K562 (cell line): ENCODE results near the gene PRSS57. TPM values are rescaled to one million over a fixed set of nuclear protein-coding genes. Genes with fewer than 3 reads are reported as not detected.

ENCODE experiments used
- ATAC-seq: fragments of 200-7000 bp; cut with Tn5 transposase; 3 replicates; pipeline ENCODE4 v1.9.1; 2020; ENCODE audit warnings: moderate library complexity
- BruUV-seq: library from RNA; stranded (reverse); fragments of 400-500 nt; replicated peaks from 2 replicates; lab custom pipeline; 2021; lab: Mats Ljungman, UMichigan
- CTCF ChIA-PET: fragments of 300-600 bp; formaldehyde crosslinking; extraction: SDS; loops from one replicate; lab custom pipeline; 2021; ENCODE audit warnings: low intra/inter-chr PET ratio; lab: Yijun Ruan, JAX
- POLR2A ChIA-PET: fragments of 300-600, 350-650 bp; sonication (Branson Sonifier 250); formaldehyde crosslinking; extraction: SDS; loops from one replicate; lab custom pipeline; 2021; ENCODE audit warnings: antibody characterized with exemption, inconsistent platforms; lab: Yijun Ruan, JAX
- DNase-seq, 4 experiments: peaks; one replicate each; pipeline versions ENCODE4 v3.0.0 to v3.0.0-alpha.2; 2011 to 2018; ENCODE audit warnings: low spot score in 3 of 4, mixed read lengths in 3 of 4; ENCODE audit errors: extremely low read depth in 1 of 4
- FAIRE-seq: peaks from 2 replicates; lab custom pipeline; 2011; peaks lifted over from hg19 to GRCh38; lab: Jason Lieb, UNC
- H2AFZ ChIP-seq: 2 replicates; pipeline ENCODE4 v1.6.0; 2011; ENCODE audit warnings: low read depth, low read length, control low read depth, inconsistent platforms
- H3K27ac ChIP-seq: fragments of 200-600 bp; 3 replicates; pipeline ENCODE4 v1.8.0; 2011; ENCODE audit warnings: low read depth, mild to moderate bottlenecking, control low read depth, inconsistent platforms, low read length, moderate library complexity, mixed read lengths; ENCODE audit errors: extremely low read depth
- H3K27me3 ChIP-seq, 2 experiments: fragments of 300-600 bp in 1 of 2; 2 replicates in 1 of 2; 3 replicates in 1 of 2; pipeline versions ENCODE4 v1.6.0 to v1.8.0; 2011; ENCODE audit warnings: inconsistent platforms in 2 of 2, low read length in 2 of 2, mild to moderate bottlenecking in 1 of 2, mixed read lengths in 1 of 2, moderate library complexity in 1 of 2; ENCODE audit not compliant: control insufficient read depth in 2 of 2, insufficient read depth in 2 of 2
- H3K36me3 ChIP-seq: fragments of 300-600 bp; 3 replicates; pipeline ENCODE4 v1.8.0; 2011; ENCODE audit warnings: mild to moderate bottlenecking, low read length, inconsistent platforms; ENCODE audit not compliant: control insufficient read depth, insufficient read depth
- H3K4me1 ChIP-seq, 2 experiments: fragments of 200-600 bp in 1 of 2; replicated peaks in 1 of 2; 2 replicates in 1 of 2; 3 replicates in 1 of 2; pipeline versions ENCODE4 v1.5.1 to v1.8.0; 2011; ENCODE audit warnings: inconsistent platforms in 2 of 2, low read length in 2 of 2, mild to moderate bottlenecking in 1 of 2, mixed read lengths in 1 of 2, moderate library complexity in 1 of 2; ENCODE audit not compliant: control insufficient read depth in 2 of 2, insufficient read depth in 2 of 2
- H3K4me2 ChIP-seq: 2 replicates; pipeline ENCODE4 v1.6.1; 2011; ENCODE audit warnings: low read length, control low read depth, inconsistent platforms, mixed read lengths; ENCODE audit not compliant: insufficient read depth
- H3K4me3 ChIP-seq: fragments of 200-600 bp; sonication (generic), shearing (Covaris generic); 2 replicates; pipeline ENCODE4 v1.5.1; 2016; ENCODE audit warnings: control low read depth, inconsistent platforms
- H3K79me2 ChIP-seq: fragments of 200-600 bp; 3 replicates; pipeline ENCODE4 v1.8.0; 2011; ENCODE audit warnings: low read length, inconsistent platforms; ENCODE audit not compliant: control insufficient read depth, insufficient read depth
- H3K9ac ChIP-seq, 2 experiments: 2 replicates each; pipeline versions ENCODE4 v1.6.0 to v1.6.1; 2011; ENCODE audit warnings: low read depth in 2 of 2, low read length in 2 of 2, control low read depth in 1 of 2, inconsistent platforms in 1 of 2, mild to moderate bottlenecking in 1 of 2, mixed read lengths in 1 of 2; ENCODE audit not compliant: insufficient read depth in 1 of 2
- H3K9me1 ChIP-seq: one replicate; pipeline ENCODE4 v1.6.0; 2011; ENCODE audit warnings: inconsistent platforms, mild to moderate bottlenecking, low read length, moderate library complexity; ENCODE audit not compliant: control insufficient read depth, insufficient read depth
- H3K9me3 ChIP-seq: replicated peaks from 2 replicates; pipeline ENCODE4 v1.5.1; 2011; ENCODE audit warnings: low read depth, low read length, inconsistent platforms; ENCODE audit not compliant: control insufficient read depth, insufficient read depth
- H4K20me1 ChIP-seq: replicated peaks from 2 replicates; pipeline ENCODE4 v1.6.1; 2011; ENCODE audit warnings: low read length, inconsistent platforms, mixed read lengths; ENCODE audit not compliant: control insufficient read depth, insufficient read depth
- BCOR ChIP-seq: fragments of 450-650 bp; IDR thresholded peaks from 2 replicates; pipeline ENCODE4 v1.6.1; 2016
- CBFB ChIP-seq: sonication (generic); formaldehyde crosslinking; IDR thresholded peaks from 2 replicates; pipeline ENCODE4 v1.4.0; 2020; ENCODE audit warnings: mild to moderate bottlenecking, missing genetic modification reagents
- CBX1 ChIP-seq: sonication (generic); IDR thresholded peaks from 2 replicates; pipeline ENCODE4 v1.6.1; 2016; ENCODE audit warnings: antibody characterized with exemption, low read depth, mild to moderate bottlenecking
- CREB3 ChIP-seq: fragments of 450-650 bp; conservative IDR thresholded peaks from 2 replicates; pipeline ENCODE4 v1.6.1; 2016; ENCODE audit warnings: missing genetic modification characterization, low read depth, mild to moderate bottlenecking, missing compliant biosample characterization, moderate library complexity
- CSDE1 ChIP-seq, 2 experiments: fragments of 450-650 bp; IDR thresholded peaks; 2 replicates each; pipeline ENCODE4 v1.6.1; 2016; ENCODE audit warnings: mild to moderate bottlenecking in 1 of 2
- E2F4 ChIP-seq: sonication (generic); formaldehyde crosslinking; IDR thresholded peaks from 2 replicates; pipeline ENCODE4 v1.8.0; 2022; ENCODE audit warnings: mild to moderate bottlenecking, low read depth, missing genetic modification reagents
- FOXA3 ChIP-seq, 2 experiments: fragments of 450-650 bp in 1 of 2; sonication (generic) in 1 of 2; formaldehyde crosslinking; IDR thresholded peaks in 1 of 2; conservative IDR thresholded peaks in 1 of 2; 2 replicates each; pipeline versions ENCODE4 v1.4.0 to v1.8.0; 2020 to 2022; ENCODE audit warnings: mild to moderate bottlenecking in 2 of 2, missing genetic modification reagents in 1 of 2
- HMG20B ChIP-seq: fragments of 250-450 bp; sonication (Bioruptor Pico); IDR thresholded peaks from 2 replicates; pipeline ENCODE4 v1.5.0; 2021; ENCODE audit warnings: mild to moderate bottlenecking
- KDM1A ChIP-seq, 2 experiments: fragments of 450-650 bp; IDR thresholded peaks; 2 replicates each; pipeline ENCODE4 v1.6.1; 2016; ENCODE audit warnings: mild to moderate bottlenecking in 2 of 2
- KLF10 ChIP-seq: fragments of 250-450 bp; sonication (Bioruptor Pico); IDR thresholded peaks from 2 replicates; pipeline ENCODE4 v1.6.1; 2021; ENCODE audit warnings: matching md5 sums
- MBD2 ChIP-seq: sonication (generic); IDR thresholded peaks from 2 replicates; pipeline ENCODE4 v1.6.1; 2016; ENCODE audit warnings: low read depth, borderline replicate concordance
- MIER1 ChIP-seq: fragments of 450-650 bp; IDR thresholded peaks from 2 replicates; pipeline ENCODE4 v1.6.1; 2016; ENCODE audit warnings: antibody characterized with exemption, mild to moderate bottlenecking, low read depth
- MTA3 ChIP-seq: fragments of 450-650 bp; formaldehyde crosslinking; IDR thresholded peaks from 2 replicates; pipeline ENCODE4 v1.6.1; 2017; ENCODE audit warnings: mild to moderate bottlenecking, borderline replicate concordance
- NBN ChIP-seq: fragments of 450-650 bp; IDR thresholded peaks from 2 replicates; pipeline ENCODE4 v1.6.1; 2016; ENCODE audit warnings: low read depth, mild to moderate bottlenecking
- POLR3A ChIP-seq: IDR thresholded peaks from 2 replicates; pipeline ENCODE4 v1.6.1; 2011; ENCODE audit warnings: borderline replicate concordance, mild to moderate bottlenecking, moderate library complexity; ENCODE audit not compliant: insufficient read length, insufficient read depth; ENCODE audit errors: extremely low read depth
- RBBP5 ChIP-seq: fragments of 200-600 bp; sonication (generic); IDR thresholded peaks from 2 replicates; pipeline ENCODE4 v1.6.1; 2012; ENCODE audit warnings: borderline replicate concordance, mild to moderate bottlenecking, low read length, control low read depth, inconsistent platforms; ENCODE audit not compliant: insufficient read depth, poor library complexity, severe bottlenecking
- SP1 ChIP-seq: sonication (generic); formaldehyde crosslinking; IDR thresholded peaks from 2 replicates; pipeline ENCODE4 v1.8.1; 2022; ENCODE audit warnings: mild to moderate bottlenecking, missing genetic modification reagents
- SRSF7 ChIP-seq: fragments of 200-400 bp; formaldehyde crosslinking; optimal IDR thresholded peaks from 2 replicates; pipeline ENCODE3; 2017; ENCODE audit warnings: mild to moderate bottlenecking, low read depth, low read length
- TARDBP ChIP-seq: fragments of 450-650 bp; IDR thresholded peaks from 2 replicates; pipeline ENCODE4 v1.6.1; 2016
- TEAD1 ChIP-seq, 2 experiments: fragments of 450-650 bp in 1 of 2; sonication (generic) in 1 of 2; formaldehyde crosslinking; IDR thresholded peaks; 2 replicates each; pipeline versions ENCODE4 v1.4.0 to v1.8.0; 2020 to 2022; ENCODE audit warnings: mild to moderate bottlenecking in 2 of 2, missing genetic modification reagents in 1 of 2
- WHSC1 ChIP-seq: IDR thresholded peaks from one replicate; pipeline ENCODE4 v1.6.1; 2012; ENCODE audit warnings: low read length, control low read depth, inconsistent platforms
- ZFP30 ChIP-seq: fragments of 250-450 bp; sonication (Bioruptor Pico); IDR thresholded peaks from 2 replicates; pipeline ENCODE4 v1.8.0; 2022; ENCODE audit warnings: moderate library complexity, mild to moderate bottlenecking, inconsistent platforms, borderline replicate concordance
- ZNF121 ChIP-seq: sonication (generic); formaldehyde crosslinking; conservative IDR thresholded peaks from 2 replicates; pipeline ENCODE4 v1.8.0; 2022; ENCODE audit warnings: missing genetic modification reagents
- ZNF140 ChIP-seq: fragments of 250-450 bp; sonication (Bioruptor Pico); IDR thresholded peaks from 2 replicates; pipeline ENCODE4 v1.8.0; 2021; ENCODE audit warnings: moderate library complexity, mild to moderate bottlenecking, inconsistent platforms
- ZNF324 ChIP-seq: fragments of 250-450 bp; sonication (Bioruptor Pico); IDR thresholded peaks from 2 replicates; pipeline ENCODE4 v1.4.0; 2020; ENCODE audit warnings: mild to moderate bottlenecking
- WGBS: fragments of 100-300 bp; shearing (Covaris generic); methylation state at CpG from one replicate; pipeline ENCODE4 v1.1.6; 2016; ENCODE audit warnings: low coverage, mixed read lengths; ENCODE audit not compliant: insufficient coverage; ENCODE audit errors: missing lambda C conversion rate; 5-methylcytosine and 5-hydroxymethylcytosine counted together
- in situ Hi-C: fragments of 300-500 bp; cut with MboI; formaldehyde crosslinking; loops from 4 replicates; pipeline ENCODE4 v1.15.0; 2018; ENCODE audit warnings: inconsistent platforms, mixed read lengths
- intact Hi-C: fragments of 100-400 bp; cut with micrococcal nuclease; formaldehyde crosslinking; loops from 2 replicates; pipeline ENCODE4 v1.14.2; 2022
- polyA plus RNA-seq, 8 experiments: library from polyadenylated mRNA; depleted of rRNA in 4 of 8; stranded (reverse) in 5 of 8; unstranded in 3 of 8; fragments of >200 nt; fragmentation: Nextera tagmentation in 2 of 8; fragmentation: Illumina TruSeq in 1 of 8; extraction: Ambion mirVana in 2 of 8; extraction: Trizol in 1 of 8; gene quantifications; 2 replicates each; pipeline versions ENCODE4 v1.2.1 to v1.2.3, GENCODE V29; 2011 to 2014; ENCODE audit warnings: inconsistent platforms in 1 of 8, missing spikeins in 1 of 8
- total RNA-seq, 7 experiments: library from RNA; depleted of rRNA in 6 of 7; stranded (reverse); fragments of >200 nt in 6 of 7; fragmentation: Illumina TruSeq in 2 of 7; extraction: Trizol in 2 of 7; gene quantifications; 2 replicates each; pipeline versions ENCODE4 v1.2.1 to v1.2.3, GENCODE V29; 2011 to 2021; ENCODE audit warnings: low replicate concordance in 1 of 7

PRSS57 gene
- total and polyA plus RNA-seq, 9 of the 15 experiments (the other 6 are each of a cell fraction or from before 2014, with no cell fraction given): 0.06 to 2.5 (median 1.3) TPM; not detected in 3

DNA sequence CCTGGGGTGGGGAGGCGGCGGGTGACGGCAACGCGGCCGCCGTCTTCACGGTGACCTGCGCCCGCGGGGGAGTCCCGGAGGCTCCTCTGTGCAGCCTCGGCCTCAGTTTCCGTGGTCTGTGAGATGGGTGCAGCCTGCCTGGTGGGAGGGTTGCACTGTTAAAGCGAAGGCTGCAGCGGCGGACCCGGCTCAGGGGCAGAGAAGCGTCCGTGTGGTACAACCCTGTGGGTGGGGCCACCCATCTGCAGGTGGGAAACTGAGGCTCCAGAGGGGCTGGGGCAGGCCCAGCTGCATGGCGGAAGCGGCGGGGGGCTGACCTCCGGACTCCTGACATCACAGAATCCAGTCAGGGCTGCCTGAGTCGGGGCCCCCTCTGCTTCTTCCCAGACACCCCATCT is 55.1 kb downstream of the PRSS57 start:
- Histone ChIP-seq H2AFZ (peak overlapping the region; percentile 66; the same call in 1 of the 2 replicates), H3K4me2 (peak overlapping the region; percentile 54; the same call in 1 of the 2 replicates), H3K27ac (0 out of 3 replicates have a peak overlapping the region, but pooled peaks have one; percentile 21), H3K79me2 (no peaks in the 10 kb centered on the region), H3K4me1 (peaks cover 4 to 53% of the 10 kb centered on the region in 2 experiments; a peak in 4 of 5 replicates), H3K36me3 (peaks cover 12% of the 10 kb centered on the region; the same call in 1 of the 3 replicates), H3K4me3 (peak overlapping the region; percentile 47), H3K9me1 (no peaks in the 10 kb centered on the region), H3K9ac (peak overlapping the region in 1 of 2 experiments; percentile 89; a peak in 3 of 4 replicates), H3K9me3 (no peaks in the 10 kb centered on the region), H3K27me3 (no peaks in the 10 kb centered on the region), H4K20me1 (no peaks in the 10 kb centered on the region)
- BruUV-seq: no TSS peak
- ATAC-seq: no peak
- DNase-seq: no peak
- in situ Hi-C loops (no loop called here), intact Hi-C loops (no loop called here)
- 36% methylated on average over 13 of the region's 25 CpGs for WGBS
- ChIA-PET CTCF (no interaction called here), POLR2A (no interaction called here)
- FAIRE-seq: no peak
- TF ChIP-seq SRSF7 (no peak), POLR3A (no peak), E2F4 (no peak), SP1 (CRISPR knock-in tag) (no peak), TARDBP (no peak), TEAD1 (CRISPR knock-in tag; IDR thresholded peaks at IDR 0.05) (no peak), CBX1 (0 out of 2 replicates have a peak, but pooled peaks have one; percentile 49), ZNF140 (no peak), CREB3 (tag) (no peak), MIER1 (no peak), ZNF121 (CRISPR knock-in tag) (no peak), CSDE1 (IDR thresholded peaks at IDR 0.05) (no peak), KLF10 (CRISPR knock-in tag) (no peak), WHSC1 (no peak), RBBP5 (no peak), NBN (no peak), HMG20B (no peak), KDM1A (IDR thresholded peaks at IDR 0.05) (0 out of 4 replicates have a peak, but pooled peaks of 1 of the 2 experiments have one; percentile 16), ZNF324 (no peak), CBFB (CRISPR knock-in tag) (no peak), MBD2 (no peak), ZFP30 (no peak), FOXA3 (CRISPR knock-in tag; conservative IDR thresholded peaks at IDR 0.05 in 1 of 2, IDR thresholded peaks at IDR 0.05 in 1 of 2) (no peak), MTA3 (no peak), BCOR (peak; percentile 67)
